ENCODE measurements around the gene DLX1.

DNA sequence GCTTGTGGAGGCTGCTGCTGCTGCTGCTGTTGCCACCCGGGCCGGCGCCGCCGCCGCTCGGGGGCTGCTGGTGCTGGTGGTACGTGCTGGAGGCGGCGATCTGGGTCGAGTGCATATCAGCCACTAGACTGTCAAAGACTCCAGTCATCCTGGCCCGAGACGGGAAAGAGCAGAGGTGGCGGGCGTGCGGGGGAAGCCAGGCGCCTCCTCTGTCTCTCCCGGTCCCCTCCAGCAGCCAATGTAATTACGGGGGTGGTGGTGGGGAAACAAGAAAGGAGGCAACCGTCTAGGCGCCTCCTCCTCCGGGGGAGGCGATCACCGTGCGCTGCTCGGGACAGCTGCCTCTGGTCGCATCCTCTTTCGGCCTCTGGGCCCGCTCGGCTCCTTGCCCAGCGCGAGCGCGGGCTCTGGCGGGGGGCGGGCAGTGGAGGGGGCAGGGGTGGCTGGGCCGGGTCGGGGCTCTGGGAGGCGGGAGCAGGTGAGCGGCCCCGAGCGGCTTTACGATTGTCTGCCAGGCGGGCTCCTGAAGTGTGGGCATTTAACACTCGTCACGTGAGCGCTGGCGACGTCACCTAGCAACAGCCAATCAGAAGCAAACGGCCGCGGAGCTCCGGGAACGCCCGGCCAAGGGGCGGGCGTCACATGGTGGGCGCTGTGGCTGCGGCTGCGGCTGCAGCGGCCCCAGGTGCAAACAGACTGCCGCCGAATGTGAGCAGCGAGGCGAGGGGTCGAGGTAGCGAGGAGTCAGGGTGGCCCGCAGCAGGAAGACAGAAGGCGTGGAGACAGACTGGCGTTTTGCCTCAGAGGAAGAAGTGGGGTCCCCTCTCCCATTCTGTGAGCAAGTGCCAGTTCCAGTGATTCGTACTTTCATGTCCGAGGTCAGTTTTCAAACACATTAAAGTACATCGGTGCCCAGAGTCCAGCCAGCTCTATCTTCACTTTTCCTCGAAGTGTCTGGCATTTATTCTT is 17.4 kb downstream of the DLX1 start, which contains the start of gene DLX2:
- no peak for TF ChIP-seq POLR2A (IDR thresholded peaks at IDR 0.05)
- TF ChIP-seq, protein P1, sequence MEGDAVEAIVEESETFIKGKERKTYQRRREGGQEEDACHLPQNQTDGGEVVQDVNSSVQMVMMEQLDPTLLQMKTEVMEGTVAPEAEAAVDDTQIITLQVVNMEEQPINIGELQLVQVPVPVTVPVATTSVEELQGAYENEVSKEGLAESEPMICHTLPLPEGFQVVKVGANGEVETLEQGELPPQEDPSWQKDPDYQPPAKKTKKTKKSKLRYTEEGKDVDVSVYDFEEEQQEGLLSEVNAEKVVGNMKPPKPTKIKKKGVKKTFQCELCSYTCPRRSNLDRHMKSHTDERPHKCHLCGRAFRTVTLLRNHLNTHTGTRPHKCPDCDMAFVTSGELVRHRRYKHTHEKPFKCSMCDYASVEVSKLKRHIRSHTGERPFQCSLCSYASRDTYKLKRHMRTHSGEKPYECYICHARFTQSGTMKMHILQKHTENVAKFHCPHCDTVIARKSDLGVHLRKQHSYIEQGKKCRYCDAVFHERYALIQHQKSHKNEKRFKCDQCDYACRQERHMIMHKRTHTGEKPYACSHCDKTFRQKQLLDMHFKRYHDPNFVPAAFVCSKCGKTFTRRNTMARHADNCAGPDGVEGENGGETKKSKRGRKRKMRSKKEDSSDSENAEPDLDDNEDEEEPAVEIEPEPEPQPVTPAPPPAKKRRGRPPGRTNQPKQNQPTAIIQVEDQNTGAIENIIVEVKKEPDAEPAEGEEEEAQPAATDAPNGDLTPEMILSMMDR (IDR thresholded peaks at IDR 0.05): no peak

Measured in heart left ventricle (tissue), 13 donors.